Measurements from ENCODE around the gene OASL.

The OASL gene

GRCh38 chr12:121013715-121014114 lies 25.3 kb downstream of the OASL start:
- DNase-seq = no peak

DNA sequence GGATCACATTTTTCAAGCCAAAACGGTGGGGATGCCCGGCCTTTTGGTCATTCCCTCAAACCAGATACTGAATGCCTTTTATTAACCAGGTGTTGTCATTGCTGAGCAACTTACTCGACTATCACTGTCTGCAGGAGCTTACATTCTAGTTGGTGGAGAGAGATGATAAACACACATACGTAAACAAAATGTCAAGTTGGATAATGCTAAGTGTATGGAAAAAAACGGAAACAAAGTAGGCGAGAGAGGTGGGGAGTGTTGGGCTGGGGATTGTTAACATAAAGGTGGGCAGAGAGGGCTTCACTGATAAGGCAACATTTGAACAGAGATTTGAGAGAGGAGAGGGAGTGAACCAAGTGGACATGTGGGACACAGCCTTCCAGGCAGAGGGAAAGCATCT lies 27.2 kb downstream of the OASL start:
- no peak for DNase-seq

GRCh38 chr12:121010860-121011259 lies 28.2 kb downstream of the OASL start:
- no peak for DNase-seq

GRCh38 chr12:121009741-121010140 lies 29.3 kb downstream of the OASL start:
- DNase-seq = no peak

- DNase-seq = no peak
Measured at GRCh38 chr12:121008347-121009098, 30.5 kb downstream of the OASL start.

GRCh38 chr12:121005346-121005815 lies 33.7 kb downstream of the OASL start:
- peak; percentile 34 for DNase-seq

DNA sequence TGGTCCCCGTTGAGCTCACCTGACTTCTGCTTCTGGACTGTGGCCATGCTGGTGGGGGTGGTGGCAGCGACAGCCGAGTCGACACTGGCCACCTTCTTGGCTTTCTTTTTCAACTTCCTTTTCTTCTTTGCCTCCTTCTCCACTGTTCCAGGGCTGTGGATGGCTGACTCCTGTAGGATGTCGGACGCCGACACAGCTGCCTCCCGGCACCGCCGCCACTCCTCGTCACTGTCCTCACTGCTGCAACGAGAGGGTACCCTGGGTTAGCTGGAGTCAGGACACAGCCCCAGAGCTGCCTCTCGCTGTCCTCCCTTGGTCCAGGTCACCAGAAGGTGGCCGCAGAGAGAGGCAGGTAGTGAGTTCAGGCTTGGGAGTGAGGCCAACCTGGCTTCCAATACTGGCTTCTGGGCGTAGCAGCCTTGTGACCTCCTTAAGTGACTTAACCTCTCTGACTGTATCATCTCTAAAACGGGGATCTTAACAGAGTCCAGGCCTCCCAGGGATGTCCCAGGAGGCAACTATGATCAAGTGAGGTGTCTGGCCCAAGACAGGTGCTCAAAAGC lies 34.7 kb downstream of the OASL start:
- DNase-seq = no peak

DNA sequence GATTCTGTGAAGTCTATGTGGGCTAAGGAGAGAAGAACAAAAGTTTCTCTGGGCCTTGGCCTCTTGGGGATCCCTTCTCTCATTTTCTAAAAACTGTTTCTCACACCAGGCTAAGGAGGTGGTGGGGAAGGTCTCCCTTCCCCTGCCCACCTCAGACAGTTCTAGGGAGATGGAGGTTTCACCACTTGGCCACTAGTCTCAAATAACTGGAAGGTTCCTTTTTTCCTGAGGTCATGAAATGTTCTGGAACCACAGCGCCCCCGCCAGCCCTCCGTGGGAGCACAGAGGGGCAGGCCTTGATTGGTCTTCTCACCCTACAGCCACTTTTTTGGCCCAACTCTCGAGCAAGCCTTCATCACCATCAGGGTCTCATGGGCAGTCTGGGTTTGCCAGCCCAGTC lies 35.4 kb downstream of the OASL start:
- no peak for DNase-seq

- no peak for DNase-seq
Measured at GRCh38 chr12:121001841-121002483, 37.1 kb downstream of the OASL start.

- no peak for DNase-seq
Measured at GRCh38 chr12:121001060-121001459, 38.0 kb downstream of the OASL start.

DNA sequence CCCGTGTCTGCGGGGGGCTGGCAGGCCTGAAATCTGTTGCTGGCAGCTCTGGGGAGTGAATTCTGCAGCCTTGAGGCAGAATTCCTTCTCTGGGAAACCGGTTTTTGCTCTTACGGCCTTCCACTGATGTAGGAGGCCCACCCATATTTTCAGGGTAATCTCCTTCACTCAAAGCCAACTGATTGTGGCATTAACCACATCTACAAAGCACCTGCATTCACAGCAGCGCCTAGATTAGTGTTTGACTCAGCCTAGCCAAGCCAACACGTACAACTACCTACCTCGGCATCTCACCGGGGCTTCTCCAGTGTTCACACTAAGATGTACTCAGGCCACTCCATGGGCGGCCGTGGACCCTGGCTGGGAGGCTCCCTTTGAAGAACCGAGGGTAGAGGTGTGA lies 38.5 kb downstream of the OASL start:
- DNase-seq = no peak

- DNase-seq = no peak
Measured at GRCh38 chr12:120999191-121000120, 39.6 kb downstream of the OASL start.

- DNase-seq = no peak
Measured at GRCh38 chr12:120998435-120998834, 40.6 kb downstream of the OASL start.

DNA sequence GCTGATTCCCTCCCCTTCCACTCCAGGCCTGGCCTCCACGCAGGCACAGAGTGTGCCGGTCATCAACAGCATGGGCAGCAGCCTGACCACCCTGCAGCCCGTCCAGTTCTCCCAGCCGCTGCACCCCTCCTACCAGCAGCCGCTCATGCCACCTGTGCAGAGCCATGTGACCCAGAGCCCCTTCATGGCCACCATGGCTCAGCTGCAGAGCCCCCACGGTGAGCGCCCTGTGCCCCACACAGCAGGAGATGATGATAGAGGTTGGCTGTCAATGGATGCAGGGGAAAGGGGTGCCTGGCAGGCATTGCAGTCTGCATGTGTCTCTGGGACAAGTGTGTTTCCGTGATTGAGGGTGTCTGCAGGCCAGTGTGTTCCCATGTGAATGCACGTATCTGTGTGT lies 41.6 kb downstream of the OASL start:
- no peak for DNase-seq

DNA sequence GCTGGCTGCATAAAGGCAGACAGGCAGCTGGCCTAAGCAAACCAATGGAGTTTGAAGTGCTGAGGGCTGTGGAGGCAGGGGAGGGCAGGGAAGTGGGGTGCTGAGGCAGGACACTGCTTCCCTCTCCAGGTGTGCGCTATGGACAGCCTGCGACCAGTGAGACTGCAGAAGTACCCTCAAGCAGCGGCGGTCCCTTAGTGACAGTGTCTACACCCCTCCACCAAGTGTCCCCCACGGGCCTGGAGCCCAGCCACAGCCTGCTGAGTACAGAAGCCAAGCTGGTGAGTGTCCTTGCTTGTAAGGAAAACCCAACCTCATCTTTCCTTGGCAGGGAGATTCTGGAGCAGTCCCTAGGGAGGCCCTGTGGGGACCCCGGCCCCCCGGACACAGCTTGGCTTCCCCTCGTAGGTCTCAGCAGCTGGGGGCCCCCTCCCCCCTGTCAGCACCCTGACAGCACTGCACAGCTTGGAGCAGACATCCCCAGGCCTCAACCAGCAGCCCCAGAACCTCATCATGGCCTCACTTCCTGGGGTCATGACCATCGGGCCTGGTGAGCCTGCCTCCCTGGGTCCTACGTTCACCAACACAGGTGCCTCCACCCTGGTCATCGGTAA lies 42.8 kb downstream of the OASL start:
- DNase-seq = no peak

GRCh38 chr12:120994589-120995337 lies 44.3 kb downstream of the OASL start:
- no peak for DNase-seq

DNA sequence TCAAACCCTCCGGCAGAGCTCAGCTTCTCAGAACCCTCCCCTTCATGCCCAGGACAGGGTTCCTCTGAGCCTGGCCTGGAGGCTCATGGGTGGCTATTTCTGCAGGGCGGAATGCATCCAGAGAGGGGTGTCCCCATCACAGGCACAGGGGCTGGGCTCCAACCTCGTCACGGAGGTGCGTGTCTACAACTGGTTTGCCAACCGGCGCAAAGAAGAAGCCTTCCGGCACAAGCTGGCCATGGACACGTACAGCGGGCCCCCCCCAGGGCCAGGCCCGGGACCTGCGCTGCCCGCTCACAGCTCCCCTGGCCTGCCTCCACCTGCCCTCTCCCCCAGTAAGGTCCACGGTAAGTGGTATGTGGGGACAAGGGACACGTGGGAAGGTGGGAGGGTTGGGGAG lies 45.0 kb downstream of the OASL start:
- DNase-seq = no peak

GRCh38 chr12:120993496-120993895 lies 45.5 kb downstream of the OASL start:
- no peak for DNase-seq

- DNase-seq = no peak
Measured at GRCh38 chr12:120992989-120993388, 46.1 kb downstream of the OASL start.

DNA sequence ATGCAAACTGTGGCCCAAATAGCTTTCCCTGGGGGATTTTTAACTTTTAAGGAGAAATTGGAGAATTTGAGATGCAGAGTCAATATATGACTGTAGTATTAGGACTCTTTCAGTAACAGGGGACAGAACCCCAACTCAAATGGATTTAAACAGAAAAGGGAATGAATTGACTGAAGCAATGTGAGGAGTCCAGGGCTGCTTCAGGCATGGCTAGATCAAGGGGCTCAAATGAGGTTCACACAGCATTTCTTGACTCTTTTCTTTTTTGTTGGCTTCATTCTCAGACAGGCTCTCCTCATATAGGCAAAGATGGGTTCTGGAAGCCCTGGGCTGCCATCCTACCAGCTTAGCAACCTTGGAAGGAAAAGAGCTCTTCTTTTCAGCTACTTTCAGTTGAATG lies 47.1 kb downstream of the OASL start:
- DNase-seq = no peak

DNA sequence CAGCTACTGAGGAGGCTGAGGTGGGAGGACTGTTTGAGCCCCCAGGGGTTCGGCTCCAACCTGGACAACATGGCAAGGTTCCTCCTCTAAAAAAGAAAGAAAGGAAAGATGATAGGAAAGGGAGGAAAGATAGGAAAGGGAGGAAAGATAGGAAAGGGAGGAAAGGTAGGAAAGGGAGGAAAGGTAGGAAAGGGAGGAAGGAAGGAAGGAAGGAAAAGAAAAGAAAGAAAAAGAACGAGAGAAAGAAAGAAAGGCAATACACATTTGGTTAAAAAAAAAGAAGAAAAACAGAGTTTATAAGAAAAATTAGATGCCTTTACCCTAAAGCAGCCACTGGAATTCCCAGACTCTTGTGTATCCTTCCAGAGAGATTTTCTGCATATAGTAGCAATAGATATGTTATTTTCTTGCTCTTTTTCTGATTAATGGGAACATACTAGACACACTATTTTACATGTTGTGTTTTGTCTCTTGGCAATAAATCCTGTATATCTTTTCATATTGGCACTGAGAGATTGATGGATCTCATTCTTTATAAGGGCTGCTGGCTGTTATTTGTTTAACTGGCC lies 48.5 kb downstream of the OASL start:
- DNase-seq = no peak

DNA sequence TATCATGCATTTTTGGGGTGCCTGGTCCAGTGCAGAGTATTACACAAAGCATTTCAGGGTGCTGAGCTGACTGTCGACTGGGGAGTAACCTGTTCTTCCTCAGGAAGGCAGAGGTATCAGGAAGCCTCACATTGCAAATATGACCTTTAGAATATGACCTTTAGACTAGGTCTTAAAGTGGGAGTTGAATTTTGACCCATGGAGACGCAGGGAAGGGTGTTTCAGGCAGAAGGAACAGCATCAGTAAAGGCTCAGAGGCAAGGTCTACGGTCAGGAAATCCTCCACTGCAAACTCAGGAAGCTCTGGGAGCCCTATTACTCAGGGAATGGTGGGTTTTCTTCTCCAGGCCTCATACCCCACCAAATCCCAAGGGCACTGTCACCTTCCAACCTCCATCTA lies 49.4 kb downstream of the OASL start:
- no peak for DNase-seq

Measured in DMS153 (cell line).